ENCODE data around the gene AFF1.

GRCh38 chr4:87068583-87069021 is 133.8 kb downstream of the AFF1 start:
- TF ChIP-seq EZH2 (IDR thresholded peaks at IDR 0.05; ENCODE audit: borderline replicate concordance, low read length): no peak
- no peak for TF ChIP-seq CTCF (conservative IDR thresholded peaks at IDR 0.05 in 1 of 2, IDR thresholded peaks at IDR 0.05 in 1 of 2; ENCODE audit: extremely low read depth in 1 of 2, insufficient read depth in 1 of 2, low read depth in 1 of 2, low read length in 2 of 2)

Measured in mammary epithelial cell (primary cell).